SIG-M5 (cell line): ENCODE results near the gene ADRM1.
A peak's percentile ranks its signal among the peaks of the same experiment; 100 is the strongest.

Experiments
- DNase-seq: peaks from one replicate; lab custom pipeline; 2025; lab: John Stamatoyannopoulos, UW

Gene ADRM1

DNA sequence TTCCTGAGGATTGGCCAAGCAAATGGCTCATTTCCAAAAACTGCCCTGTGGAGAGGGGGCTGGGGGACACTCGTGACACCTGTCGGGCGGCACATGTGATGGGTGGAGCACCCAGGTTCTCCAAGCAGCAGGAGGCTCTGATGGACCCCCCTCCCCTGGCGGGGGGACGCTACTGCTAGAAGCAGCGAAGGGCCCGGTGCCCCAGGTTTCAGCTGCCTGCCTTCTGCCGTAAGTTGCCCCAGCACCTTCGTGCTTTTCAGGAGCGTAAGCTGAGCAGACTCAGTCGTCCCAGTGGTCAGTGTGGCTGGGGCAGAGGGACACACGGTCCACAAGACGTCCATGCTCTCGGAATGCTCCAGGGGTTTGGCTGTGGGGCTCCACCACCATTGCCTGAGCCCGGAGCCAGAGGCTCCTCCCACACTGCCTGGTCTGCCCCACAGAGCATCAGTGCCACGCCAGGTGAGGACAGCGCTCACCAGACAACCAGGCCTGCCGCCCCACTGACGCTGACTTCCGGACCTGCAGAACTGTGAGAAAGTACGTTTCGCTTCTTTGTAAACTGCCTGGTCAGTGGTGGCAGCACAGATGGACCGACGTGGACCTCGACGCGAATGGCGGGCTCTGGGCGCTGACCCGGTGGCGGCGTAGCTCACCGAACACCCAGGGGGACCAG is 4.1 kb upstream of the ADRM1 start:
- no peak for DNase-seq

DNA sequence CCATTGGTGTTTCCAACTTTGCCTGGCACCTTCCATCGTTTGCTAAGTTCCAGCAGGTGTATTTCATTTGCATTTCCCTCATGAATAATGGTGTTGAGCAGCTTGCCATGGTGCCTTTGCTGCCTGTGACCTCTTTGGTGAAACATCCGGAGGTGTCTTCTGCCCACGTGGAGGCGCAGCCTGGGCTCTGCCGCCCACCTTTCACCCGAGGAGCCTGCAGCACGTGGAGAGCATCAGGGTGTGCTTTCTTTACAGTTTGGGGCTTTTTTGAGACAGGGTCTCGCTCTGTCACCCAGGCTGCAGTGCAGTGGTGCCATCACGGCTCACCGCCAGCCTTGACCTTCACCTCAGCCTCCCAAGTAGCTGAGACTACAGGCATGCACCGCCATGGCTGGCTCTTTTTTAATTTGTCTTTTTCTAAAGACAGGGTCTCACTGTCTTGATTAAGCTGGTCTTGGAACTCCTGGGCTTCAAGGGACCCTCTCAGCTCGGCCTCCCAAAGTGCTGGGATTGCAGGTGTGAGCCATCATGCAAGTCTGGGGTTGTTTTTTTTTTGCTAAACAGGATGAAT is 3.0 kb upstream of the ADRM1 start:
- no peak for DNase-seq

DNA sequence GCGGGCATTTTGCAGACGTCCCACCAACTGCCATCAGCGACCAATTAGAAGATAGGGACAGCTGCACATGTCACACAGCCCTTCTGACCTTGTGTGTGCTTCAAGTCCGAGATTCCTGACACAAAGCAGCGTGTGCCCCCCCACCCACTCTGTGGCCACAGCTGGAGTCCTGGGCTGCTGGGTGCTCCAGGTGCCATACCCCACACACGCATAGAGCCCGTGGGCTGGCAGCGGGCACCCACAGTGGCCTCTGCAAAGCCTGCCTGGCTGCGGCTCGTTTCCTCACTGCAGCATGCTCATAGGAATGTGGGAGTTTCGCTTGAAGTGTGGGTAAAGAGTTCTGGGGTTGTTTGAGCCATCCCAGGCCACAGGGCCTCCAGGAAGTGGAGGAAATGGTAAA is 2.5 kb upstream of the ADRM1 start:
- DNase-seq: no peak

DNA sequence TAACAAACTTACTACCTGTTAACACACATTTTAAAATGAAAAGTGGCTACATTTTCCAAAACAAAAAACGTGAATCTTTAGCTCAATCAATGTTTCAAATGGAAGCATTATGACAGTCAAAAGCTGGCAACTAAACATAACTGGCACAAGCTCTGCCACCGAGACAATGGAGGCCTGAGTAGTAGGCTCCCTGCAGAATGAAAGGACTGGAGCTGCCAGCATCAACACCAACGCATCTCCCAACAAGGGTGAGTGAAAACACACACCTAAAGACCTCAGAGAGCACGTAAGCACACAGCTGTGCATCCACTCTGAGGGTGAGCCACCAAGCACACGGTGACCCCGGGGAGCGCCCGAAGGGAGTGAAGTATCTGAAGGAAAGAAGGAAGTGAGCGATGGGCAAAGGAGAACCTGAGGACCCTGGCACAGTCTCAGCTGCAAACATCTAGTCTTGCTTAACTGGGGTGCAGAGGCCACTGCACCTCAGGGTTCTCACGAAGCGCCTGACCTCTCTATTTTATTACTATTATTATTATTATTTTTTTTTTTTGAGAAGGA is 1.6 kb upstream of the ADRM1 start:
- no peak for DNase-seq

DNA sequence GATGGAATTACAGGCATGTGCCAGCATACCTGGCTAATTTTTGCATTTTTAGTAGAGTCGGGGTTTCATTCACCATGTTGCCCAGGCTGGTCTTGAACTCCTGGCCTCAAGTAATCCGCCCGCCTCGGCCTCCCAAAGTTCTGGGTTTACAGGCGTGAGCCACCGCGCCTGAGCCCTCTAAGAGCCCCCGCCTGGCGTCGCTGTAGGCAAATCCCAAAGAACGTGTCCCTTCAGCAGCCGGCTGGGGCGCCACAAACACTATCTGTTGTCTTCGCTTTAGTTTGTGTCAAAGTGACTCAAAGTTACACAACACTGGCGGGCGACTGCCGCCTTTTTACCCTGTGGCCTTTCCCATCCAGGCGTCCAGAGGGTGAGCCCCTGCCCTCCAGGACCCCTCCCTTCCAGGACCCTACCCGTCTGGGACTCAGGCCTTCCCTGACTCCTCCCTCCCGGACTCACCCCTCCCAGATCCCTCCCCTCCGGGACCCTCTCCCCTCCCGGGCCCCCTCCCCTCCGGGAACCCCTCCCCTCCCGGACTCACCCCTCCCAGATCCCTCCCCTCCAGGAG is 940 bp upstream of the ADRM1 start:
- DNase-seq: peak; percentile 85

DNA sequence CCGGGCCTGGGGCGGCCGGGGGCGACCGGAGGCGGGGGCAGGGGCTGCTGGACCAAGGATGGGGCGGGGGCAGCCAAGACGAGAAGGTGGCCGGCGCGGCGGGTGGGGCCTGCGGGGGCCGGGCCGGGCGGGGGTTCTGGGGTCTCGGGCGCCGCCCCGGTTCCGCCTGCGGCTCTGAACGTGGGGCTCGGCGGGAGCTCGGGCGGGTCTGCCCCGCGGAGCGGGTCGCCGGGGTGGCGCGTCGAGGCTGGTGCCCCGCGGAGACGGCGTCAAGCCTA is 204 bp downstream of the ADRM1 start:
- no peak for DNase-seq

DNA sequence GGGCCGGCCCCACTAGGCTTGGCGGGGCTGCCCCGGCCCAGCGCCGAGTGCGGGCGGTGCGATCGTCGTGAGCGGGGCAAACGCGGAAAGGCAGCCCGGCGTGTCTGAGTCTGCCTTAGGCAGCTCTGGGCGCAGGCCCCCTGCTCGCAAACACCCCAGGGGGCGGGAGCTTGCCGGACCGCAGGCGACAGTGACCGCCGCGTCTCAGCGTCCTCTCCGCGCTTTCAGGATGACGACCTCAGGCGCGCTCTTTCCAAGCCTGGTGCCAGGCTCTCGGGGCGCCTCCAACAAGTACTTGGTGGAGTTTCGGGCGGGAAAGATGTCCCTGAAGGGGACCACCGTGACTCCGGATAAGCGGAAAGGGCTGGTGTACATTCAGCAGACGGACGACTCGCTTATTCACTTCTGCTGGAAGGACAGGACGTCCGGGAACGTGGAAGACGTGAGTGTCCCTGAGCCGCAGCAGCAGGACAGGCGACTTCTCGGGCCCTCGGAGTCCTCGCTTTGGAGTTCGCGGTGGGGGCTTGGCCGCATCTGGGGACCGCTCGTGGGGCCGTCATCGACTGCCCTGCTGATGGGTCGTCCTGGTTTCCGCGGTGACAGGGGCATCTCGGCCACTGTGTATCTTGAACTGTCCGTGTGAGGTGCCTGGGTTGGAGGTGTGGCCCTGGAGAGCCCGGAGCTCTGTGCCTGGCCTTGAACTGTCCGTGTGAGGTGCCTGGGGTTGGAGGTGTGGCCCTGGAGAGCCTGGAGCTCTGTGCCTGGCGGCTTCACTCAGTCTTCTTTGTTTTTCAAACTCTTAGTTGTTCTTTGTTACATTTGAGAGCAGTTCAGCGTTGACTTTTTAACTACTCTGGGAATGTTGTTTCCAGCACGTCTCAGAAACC is 786 bp downstream of the ADRM1 start:
- DNase-seq: no peak

DNA sequence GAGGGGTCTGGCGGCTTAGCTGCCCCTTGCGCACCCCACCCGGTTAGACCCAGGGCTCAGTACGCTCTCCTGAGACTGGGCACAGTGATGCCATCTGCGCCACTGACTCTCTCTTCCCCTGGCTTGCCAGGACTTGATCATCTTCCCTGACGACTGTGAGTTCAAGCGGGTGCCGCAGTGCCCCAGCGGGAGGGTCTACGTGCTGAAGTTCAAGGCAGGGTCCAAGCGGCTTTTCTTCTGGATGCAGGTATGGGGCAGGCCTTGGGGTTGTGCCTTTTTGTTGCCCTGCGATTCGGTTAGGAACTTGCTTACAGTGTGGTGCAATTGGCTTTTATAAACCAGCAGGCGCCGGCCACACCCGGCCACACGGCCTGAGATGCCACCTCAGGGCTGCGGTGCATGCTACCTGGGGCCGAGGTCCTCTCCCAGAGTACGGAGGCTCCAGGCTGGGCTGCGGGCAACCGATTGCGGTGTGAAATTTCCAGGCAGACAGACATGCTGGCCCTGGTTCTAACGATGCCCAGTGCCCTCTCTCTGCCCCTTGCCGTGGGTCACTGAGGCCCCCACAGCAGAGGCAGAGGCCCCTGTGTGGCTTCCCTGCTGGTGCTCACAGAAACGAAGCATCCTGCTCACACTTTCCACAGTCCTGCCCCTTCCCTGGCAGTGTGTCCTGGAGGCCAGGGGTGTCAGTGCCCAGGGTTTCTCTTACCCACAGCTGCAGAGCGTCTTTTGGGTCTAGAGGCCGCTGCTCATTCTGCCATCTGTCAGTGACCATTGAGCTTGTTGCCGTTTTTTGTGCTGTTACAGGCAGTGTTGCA is 1.7 kb downstream of the ADRM1 start:
- no peak for DNase-seq

DNA sequence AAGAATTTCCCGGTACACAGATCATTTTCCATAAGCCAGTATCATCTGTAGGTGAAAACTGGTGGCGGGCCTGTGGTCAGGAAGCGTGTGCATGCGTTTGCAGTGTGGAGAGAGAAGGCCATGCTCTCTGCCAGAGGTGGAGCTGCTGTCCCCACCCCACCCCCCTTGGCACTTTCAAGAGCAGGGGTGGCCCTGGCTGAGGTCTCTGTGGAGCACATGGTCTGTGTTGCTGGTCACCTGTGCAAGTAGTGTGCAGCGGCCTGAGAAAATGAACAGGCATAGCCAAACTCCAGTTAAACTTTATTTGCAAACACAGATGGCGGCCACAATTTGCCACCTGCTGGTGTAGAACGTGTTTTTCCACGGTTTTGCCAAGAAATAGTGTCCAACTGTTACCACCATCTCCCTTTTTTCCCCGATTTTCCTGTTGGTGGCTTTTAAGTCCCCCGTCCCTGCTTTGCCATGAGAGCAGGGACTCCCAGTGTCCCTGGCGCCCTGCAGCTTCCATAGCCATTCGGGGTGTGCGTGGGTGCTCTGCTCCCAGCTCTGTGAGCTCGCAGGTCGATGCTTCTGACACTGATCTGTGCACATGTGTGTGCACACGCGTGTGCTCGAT is 2.5 kb downstream of the ADRM1 start:
- DNase-seq: no peak

DNA sequence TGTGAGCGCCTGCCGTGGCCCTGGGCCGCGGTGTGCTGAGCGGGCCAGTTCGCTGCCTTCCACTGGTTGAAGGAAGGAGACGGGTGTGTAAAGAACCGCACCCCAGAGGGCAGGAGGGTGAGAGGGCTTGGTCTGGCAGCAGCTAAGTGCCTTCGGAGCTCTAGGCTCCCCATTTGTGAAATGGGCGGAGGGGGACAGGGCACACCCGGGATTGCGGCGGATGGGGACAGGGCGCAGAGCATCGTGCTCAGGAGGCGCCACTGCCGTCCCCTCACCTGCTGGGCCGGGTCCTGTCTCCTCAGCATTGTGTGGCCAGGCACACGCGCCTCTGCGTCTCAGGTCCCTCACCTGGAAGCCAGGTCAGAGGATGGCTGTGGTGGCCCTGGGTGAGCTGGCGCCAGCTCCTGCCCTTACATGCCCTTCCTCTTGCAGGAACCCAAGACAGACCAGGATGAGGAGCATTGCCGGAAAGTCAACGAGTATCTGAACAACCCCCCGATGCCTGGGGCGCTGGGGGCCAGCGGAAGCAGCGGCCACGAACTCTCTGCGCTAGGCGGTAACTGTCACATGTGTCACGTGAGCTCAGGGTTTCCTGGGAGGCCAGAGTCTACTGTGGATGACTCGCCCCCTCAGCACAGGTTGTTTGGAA is 3.1 kb downstream of the ADRM1 start:
- no peak for DNase-seq

DNA sequence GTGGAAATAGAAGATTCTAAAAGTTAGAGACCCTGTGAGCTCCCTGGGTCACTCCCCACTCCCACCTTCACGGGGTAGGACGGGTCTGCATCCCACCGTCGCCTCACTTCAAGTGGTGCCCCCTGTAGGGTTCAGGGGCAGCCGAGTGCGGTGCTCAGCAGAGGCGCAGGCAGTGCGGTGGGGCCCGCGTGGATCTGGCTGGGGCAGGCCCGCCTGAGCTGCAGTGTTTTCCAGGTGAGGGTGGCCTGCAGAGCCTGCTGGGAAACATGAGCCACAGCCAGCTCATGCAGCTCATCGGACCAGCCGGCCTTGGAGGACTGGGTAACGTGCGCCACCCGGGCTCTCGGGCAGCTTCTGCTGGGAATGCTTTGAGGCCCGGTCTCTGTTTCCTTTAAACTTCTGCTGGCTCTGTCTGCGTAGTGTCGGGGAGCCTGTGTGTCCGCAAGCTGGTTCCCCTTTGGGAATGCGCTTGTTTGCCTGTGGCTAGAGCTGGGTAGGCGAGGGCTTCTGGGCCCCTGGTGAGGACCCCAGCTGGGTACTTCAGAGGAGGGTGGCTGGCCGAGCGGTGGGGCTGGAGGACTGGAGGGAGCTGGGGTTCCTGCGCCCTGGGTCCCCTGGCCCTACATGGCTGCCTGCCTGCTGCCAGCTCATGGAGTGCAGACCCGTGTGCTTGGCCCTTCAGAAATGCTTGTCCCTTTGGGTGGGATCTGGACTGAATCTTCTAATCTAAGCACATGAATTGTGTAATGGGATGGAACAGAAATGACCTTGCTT is 3.8 kb downstream of the ADRM1 start:
- no peak for DNase-seq

DNA sequence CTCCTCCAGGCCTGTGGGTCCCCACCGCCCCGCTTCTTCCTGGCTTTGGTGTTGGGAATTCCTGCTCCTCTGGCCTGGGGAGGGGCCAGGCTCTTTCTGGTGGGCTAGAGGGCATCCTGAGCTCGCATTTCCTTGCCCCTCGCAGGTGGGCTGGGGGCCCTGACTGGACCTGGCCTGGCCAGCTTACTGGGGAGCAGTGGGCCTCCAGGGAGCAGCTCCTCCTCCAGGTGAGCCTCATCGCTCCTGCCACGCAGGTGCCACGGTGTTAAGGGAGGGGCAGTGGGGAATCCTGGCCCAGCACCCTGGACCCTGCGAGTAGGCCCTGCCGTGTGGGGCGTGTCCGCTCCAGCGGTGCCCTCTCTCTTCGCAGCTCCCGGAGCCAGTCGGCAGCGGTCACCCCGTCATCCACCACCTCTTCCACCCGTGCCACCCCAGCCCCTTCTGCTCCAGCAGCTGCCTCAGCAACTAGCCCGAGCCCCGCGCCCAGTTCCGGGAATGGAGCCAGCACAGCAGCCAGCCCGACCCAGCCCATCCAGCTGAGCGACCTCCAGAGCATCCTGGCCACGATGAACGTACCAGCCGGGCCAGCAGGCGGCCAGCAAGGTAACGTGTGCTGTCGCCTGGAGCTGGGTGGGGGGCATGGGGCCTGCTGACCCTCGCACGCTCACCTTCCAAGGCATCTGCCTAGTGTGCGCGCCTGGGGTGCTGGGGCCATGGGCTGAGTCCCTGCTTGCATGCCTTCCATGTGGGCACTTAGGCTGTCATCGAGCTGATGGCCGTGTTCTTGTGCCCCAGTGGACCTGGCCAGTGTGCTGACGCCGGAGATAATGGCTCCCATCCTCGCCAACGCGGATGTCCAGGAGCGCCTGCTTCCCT is 4.7 kb downstream of the ADRM1 start:
- no peak for DNase-seq

DNA sequence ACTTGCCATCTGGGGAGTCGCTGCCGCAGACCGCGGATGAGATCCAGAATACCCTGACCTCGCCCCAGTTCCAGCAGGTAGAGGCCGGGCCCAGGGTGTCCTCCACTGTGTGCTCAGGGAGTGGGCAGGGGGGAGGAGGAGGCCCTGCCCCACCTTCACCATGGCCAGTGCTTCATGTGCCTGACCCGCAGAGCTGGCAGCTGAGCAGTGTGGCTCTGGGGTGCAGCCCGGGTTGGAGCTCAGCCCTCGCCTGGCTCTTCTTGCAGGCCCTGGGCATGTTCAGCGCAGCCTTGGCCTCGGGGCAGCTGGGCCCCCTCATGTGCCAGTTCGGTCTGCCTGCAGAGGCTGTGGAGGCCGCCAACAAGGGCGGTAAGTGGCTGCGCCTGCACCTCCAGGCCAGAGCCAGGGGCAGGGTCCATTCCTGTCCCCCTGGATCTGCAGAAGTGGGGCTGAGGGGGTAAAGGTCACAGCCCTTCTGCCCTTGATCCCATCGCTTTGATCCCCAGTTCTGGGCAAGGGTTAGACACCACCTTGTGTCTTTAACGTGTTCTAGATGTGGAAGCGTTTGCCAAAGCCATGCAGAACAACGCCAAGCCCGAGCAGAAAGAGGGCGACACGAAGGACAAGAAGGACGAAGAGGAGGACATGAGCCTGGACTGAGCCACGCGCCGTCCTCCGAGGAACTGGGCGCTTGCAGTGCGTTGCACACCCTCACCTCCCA is 5.5 kb downstream of the ADRM1 start:
- DNase-seq: no peak

DNA sequence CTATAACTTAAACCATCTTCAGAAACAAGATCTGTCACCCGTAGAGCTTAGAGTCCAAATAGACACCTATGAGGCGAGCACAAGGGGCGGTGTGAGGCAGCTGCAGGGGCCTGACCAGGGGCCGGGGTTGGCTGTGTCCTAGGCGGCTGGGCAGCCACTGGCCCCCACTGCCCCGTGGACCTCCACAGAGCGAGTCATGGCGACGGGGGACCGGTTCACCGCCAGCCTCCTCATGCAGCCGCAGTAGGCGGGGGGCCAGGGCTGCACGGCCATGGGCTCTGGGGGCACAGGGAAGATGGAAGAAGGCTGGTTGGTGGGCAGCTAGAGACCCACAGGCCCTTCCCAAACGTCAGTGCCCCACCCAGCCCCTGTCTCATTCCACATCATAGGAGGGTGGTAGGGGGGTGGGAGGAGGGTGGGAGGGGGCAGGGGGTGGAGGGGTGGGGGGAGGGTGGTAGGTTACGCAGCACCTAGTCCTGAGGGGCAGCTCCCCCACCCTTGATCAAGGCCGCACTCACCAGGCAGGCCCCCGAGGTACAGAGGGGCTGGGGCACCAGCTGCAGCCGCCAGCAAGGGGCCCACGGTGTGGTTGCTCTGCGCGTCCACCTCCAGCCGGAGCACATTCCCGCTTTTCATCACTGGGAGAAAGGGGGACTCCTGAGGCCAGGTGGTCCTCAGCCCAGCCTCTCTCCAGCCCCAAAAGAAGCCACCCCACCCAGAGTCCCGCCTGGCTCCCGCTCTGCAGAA is 6.6 kb downstream of the ADRM1 start:
- DNase-seq: no peak

DNA sequence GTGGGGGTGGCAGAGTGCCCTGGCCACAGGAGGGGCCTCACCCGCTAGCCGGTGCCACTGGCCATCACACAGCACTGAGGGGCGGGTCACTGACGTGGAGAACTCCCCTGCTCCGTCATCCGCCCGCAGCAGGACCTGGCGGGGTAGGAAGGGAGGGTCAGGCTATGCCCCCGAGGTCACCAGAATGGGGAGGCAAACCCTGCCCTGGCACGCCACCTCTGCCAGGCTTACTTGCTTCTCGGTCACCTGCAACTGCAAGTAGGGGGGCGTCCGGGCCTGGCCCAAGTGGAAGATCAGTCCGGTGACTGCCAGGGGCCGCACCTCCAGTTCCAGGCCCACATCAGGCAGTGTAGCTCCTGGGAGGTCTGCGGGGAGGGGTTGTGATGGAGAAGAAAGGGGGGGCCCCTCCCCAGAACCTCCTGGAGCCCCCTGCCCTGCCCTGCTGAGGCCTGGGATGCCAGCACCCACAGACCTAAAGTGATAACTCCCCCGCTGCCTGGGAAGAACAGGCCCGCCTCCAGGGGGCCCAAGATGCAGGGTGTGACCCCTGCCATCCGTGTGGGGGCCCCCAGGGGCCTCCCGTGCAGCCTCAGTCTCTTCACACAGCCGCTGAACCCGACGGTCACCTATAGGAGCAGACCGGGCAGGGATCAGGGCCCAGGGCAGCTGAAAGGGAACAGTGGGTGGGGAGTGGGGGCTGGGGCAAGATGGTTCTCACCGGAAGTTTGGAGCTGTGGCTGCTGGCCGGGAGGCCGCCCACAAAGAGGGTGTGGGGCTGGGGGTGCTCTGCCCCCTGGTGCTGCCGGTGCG is 7.4 kb downstream of the ADRM1 start:
- DNase-seq: no peak

DNA sequence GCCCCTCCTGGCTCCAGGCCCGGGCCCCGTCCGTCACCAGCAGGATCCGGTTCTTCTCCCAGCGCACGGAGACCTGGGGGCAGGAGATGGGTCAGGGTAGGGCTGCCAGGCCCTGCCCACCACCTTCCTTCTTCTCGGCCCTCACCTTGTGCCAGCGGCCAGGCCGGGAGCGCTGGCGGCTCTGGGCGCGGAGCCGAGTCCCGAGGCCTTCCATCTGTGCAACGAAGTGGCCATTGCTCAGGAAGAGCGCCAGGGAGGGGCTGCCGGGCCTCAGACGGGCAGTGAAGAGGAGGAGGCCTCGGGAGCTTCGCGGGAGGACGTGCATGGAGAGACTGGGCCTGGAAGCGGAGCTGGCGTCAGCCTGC is 7.9 kb downstream of the ADRM1 start:
- DNase-seq: no peak

DNA sequence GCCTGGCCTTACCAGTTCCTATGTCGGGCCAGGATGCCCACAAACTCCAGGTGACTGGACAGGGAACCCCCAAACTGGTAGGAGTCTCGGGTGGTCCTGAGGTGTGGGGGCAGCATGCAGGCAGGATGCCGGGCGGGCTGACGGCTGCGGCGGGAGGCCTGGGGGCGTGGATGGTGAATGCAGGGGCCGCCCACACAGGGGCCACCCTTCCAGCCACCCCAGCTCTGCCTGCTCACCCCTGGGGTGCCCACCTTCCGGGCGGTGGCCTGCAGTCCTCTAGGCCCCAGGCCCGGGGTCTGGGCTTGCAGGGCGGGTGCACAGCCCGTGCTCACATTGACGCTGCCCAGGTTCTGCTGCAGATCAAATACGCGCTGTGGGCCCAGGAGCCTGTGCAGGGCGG is 8.4 kb downstream of the ADRM1 start:
- DNase-seq: no peak
